Endothelial cell of umbilical vein (primary cell): ENCODE data around the gene ITPKA. TPM values are rescaled to one million over a fixed set of nuclear protein-coding genes. Genes with fewer than 3 reads are reported as not detected.

Experiments
- BruUV-seq: library from RNA; stranded (reverse); fragments of 400-500 nt; replicated peaks from 2 replicates; lab custom pipeline; 2021; lab: Mats Ljungman, UMichigan
- CTCF ChIA-PET: fragments of 300-600, 350-600 bp; sonication (Branson Sonifier 250); formaldehyde crosslinking; loops from one replicate; lab custom pipeline; 2021; ENCODE audit warnings: antibody characterized with exemption, inconsistent platforms; lab: Charles Lee
- POLR2A ChIA-PET: fragments of 300-600, 350-600 bp; sonication (Branson Sonifier 250); formaldehyde crosslinking; loops from one replicate; lab custom pipeline; 2021; ENCODE audit warnings: antibody characterized with exemption, inconsistent platforms; lab: Charles Lee
- DNase-seq: peaks from one replicate; pipeline ENCODE4 v3.0.0-alpha.2; 2011; ENCODE audit warnings: low read depth, low spot score
- FAIRE-seq: peaks from 2 replicates; lab custom pipeline; 2011; peaks lifted over from hg19 to GRCh38; lab: Jason Lieb, UNC
- H2AFZ ChIP-seq: 2 replicates; pipeline ENCODE4 v1.6.0; 2012; ENCODE audit warnings: low read depth, low read length, control low read depth, inconsistent platforms
- H3K27ac ChIP-seq: 2 replicates; pipeline ENCODE4 v1.5.1; 2011; ENCODE audit warnings: low read depth, mild to moderate bottlenecking, control low read depth, low read length, moderate library complexity; ENCODE audit not compliant: insufficient read depth
- H3K27me3 ChIP-seq, 2 experiments: 2 replicates each; pipeline versions ENCODE4 v1.6.0 to v1.6.1; 2011; ENCODE audit warnings: low read length in 2 of 2, mixed read lengths in 1 of 2; ENCODE audit not compliant: control insufficient read depth in 2 of 2, insufficient read depth in 2 of 2
- H3K36me3 ChIP-seq, 2 experiments: 2 replicates in 1 of 2; 3 replicates in 1 of 2; pipeline ENCODE4 v1.5.1; 2011; ENCODE audit warnings: low read length in 2 of 2, mild to moderate bottlenecking in 1 of 2, moderate library complexity in 1 of 2; ENCODE audit not compliant: control insufficient read depth in 2 of 2, insufficient read depth in 2 of 2; ENCODE audit errors: extremely low read depth in 1 of 2
- H3K4me1 ChIP-seq: 3 replicates; pipeline ENCODE4 v1.5.1; 2011; ENCODE audit warnings: mild to moderate bottlenecking, low read length; ENCODE audit not compliant: control insufficient read depth, insufficient read depth; ENCODE audit errors: extremely low read depth
- H3K4me2 ChIP-seq: 2 replicates; pipeline ENCODE4 v1.6.1; 2011; ENCODE audit warnings: low read length, control low read depth, mixed read lengths; ENCODE audit not compliant: insufficient read depth
- H3K4me3 ChIP-seq, 3 experiments: fragments of 200-600 bp in 1 of 3; sonication (generic), shearing (Covaris generic) in 1 of 3; replicated peaks in 1 of 3; 2 replicates each; pipeline ENCODE4 v1.5.1; 2011 to 2016; ENCODE audit warnings: control low read depth in 3 of 3, low read length in 3 of 3, mild to moderate bottlenecking in 2 of 3, inconsistent platforms in 1 of 3, low read depth in 1 of 3, moderate library complexity in 1 of 3; ENCODE audit not compliant: insufficient read depth in 1 of 3
- H3K79me2 ChIP-seq: 2 replicates; pipeline ENCODE4 v1.6.0; 2012; ENCODE audit warnings: low read length, inconsistent platforms; ENCODE audit not compliant: control insufficient read depth, insufficient read depth
- H3K9ac ChIP-seq: replicated peaks from 2 replicates; pipeline ENCODE3; 2011; ENCODE audit warnings: low read length, control low read depth; ENCODE audit not compliant: insufficient read depth; ENCODE audit errors: extremely low read depth
- H3K9me1 ChIP-seq: replicated peaks from 3 replicates; pipeline ENCODE4 v1.6.0; 2011; ENCODE audit warnings: mild to moderate bottlenecking, low read length; ENCODE audit not compliant: control insufficient read depth, insufficient read depth; ENCODE audit errors: extremely low read depth
- H3K9me3 ChIP-seq: replicated peaks from 2 replicates; pipeline ENCODE4 v1.5.1; 2012; ENCODE audit warnings: low read length, inconsistent platforms; ENCODE audit not compliant: control insufficient read depth, insufficient read depth
- H4K20me1 ChIP-seq: replicated peaks from 2 replicates; pipeline ENCODE3; 2011; ENCODE audit warnings: mild to moderate bottlenecking, low read length; ENCODE audit not compliant: control insufficient read depth, insufficient read depth; ENCODE audit errors: extremely low read depth
- EZH2 ChIP-seq: IDR thresholded peaks from 2 replicates; pipeline ENCODE4 v1.6.1; 2012; ENCODE audit warnings: borderline replicate concordance, low read depth, mild to moderate bottlenecking, moderate library complexity, low read length, inconsistent platforms; ENCODE audit not compliant: severe bottlenecking
- FOS ChIP-seq: IDR thresholded peaks from 2 replicates; pipeline ENCODE4 v1.6.1; 2011; ENCODE audit warnings: mild to moderate bottlenecking, low read length, moderate library complexity, borderline replicate concordance; ENCODE audit not compliant: insufficient read depth
- JUN ChIP-seq: IDR thresholded peaks from 2 replicates; pipeline ENCODE4 v1.6.1; 2011; ENCODE audit warnings: borderline replicate concordance, low read depth; ENCODE audit not compliant: insufficient read length, insufficient read depth
- POLR2A ChIP-seq: IDR thresholded peaks from 2 replicates; pipeline ENCODE4 v1.6.1; 2012; ENCODE audit warnings: low read depth, mild to moderate bottlenecking, control low read depth, low read length
- POLR2AphosphoS5 ChIP-seq: IDR thresholded peaks from 2 replicates; pipeline ENCODE4 v1.6.1; 2012; ENCODE audit warnings: low read depth, mild to moderate bottlenecking, control low read depth, low read length, moderate library complexity; ENCODE audit not compliant: insufficient read depth
- dilution Hi-C: fragments of 300-500 bp; cut with MboI; formaldehyde crosslinking; loops from one replicate; pipeline ENCODE4 v1.15.0; 2019; ENCODE audit warnings: low sequenced_read_pairs; ENCODE audit not compliant: extremely low pct_ligation_motif_present
- intact Hi-C: fragments of 100-400 bp; cut with micrococcal nuclease; formaldehyde crosslinking; loops from one replicate; pipeline ENCODE4 v1.10.0; 2022
- polyA plus RNA-seq, 4 experiments: library from polyadenylated mRNA; depleted of rRNA in 3 of 4; stranded (reverse) in 3 of 4; unstranded in 1 of 4; fragments of >200 nt; gene quantifications; 2 replicates each; pipeline versions ENCODE4 v1.2.1 to v1.2.3, GENCODE V29; 2011 to 2012; ENCODE audit warnings: missing spikeins in 1 of 4
- total RNA-seq: library from RNA; stranded (reverse); gene quantifications from 2 replicates; pipeline ENCODE4 v1.2.3, GENCODE V29; 2021
- TF ChIP-seq, protein P1 (sequence below): IDR thresholded peaks from 2 replicates; pipeline ENCODE4 v1.6.1; 2011; ENCODE audit not compliant: insufficient read depth, insufficient read length
- TF ChIP-seq, protein P2 (sequence below), 2 donors: IDR thresholded peaks; 1 replicate in 1 of 2; 2 replicates in 1 of 2; pipeline ENCODE4 v1.5.1; 2011; ENCODE audit warnings: low read length in 2 of 2, mild to moderate bottlenecking in 2 of 2, moderate library complexity in 2 of 2, control low read depth in 1 of 2, inconsistent platforms in 1 of 2, low read depth in 1 of 2; ENCODE audit not compliant: insufficient read depth in 1 of 2; ENCODE audit errors: extremely low read depth in 1 of 2

Gene ITPKA
- total and polyA plus RNA-seq, 2 donors (not counting 3 experiments of a cell fraction or from before 2014, with no cell fraction given) = 0.14 to 0.66 TPM

DNA sequence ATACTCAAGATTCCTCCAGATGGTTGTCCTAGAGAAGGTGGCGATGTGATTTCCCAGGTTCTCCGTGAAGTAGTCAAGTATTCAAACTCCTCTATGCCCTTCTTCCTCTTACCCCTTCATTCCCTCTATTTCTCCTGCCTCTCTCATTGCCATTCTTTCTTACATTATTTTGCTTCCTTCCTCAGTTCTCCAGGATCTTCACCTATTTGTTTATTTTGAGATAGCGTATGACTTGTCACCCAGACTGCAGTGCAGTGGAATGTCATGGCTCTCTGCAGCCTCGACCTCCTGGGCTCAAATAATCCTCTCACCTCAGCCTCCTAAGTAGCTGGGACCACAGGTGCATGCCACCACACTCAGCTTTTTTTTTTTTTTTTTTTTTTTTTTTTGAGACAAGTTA is 1.8 kb upstream of the ITPKA start:
- H3K4me2 ChIP-seq = no peak overlapping the region
- ChIA-PET CTCF (interaction anchor here (2.1 to 3.1 kb wide), 2 partner anchors 10 to 26 kb away, joined by 6 to 16 read pairs; no protein-coding TSS in a partner anchor), POLR2A (no interaction called here)
- FAIRE-seq (no peak), DNase-seq (no peak)
- H3K27ac ChIP-seq = no peak overlapping the region
- H3K79me2 ChIP-seq = no peaks in the 10 kb centered on the region
- no peak overlapping the region for H2AFZ ChIP-seq
- no peak overlapping the region for H3K4me3 ChIP-seq
- H3K9ac ChIP-seq = no peak overlapping the region
- H3K9me1 ChIP-seq = no peaks in the 10 kb centered on the region
- intact Hi-C loops = no loop called here
- H3K9me3 ChIP-seq = no peaks in the 10 kb centered on the region
- H3K27me3 ChIP-seq = peaks cover 18 to 30% of the 10 kb centered on the region in 2 experiments
- H3K4me1 ChIP-seq = peaks cover 38% of the 10 kb centered on the region
- no TSS peak for BruUV-seq
- TF ChIP-seq FOS (no peak), POLR2AphosphoS5 (no peak), JUN (no peak), POLR2A (no peak), EZH2 (no peak)
- TF ChIP-seq, protein P1, sequence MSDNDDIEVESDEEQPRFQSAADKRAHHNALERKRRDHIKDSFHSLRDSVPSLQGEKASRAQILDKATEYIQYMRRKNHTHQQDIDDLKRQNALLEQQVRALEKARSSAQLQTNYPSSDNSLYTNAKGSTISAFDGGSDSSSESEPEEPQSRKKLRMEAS = no peak
- TF ChIP-seq, protein P2, sequence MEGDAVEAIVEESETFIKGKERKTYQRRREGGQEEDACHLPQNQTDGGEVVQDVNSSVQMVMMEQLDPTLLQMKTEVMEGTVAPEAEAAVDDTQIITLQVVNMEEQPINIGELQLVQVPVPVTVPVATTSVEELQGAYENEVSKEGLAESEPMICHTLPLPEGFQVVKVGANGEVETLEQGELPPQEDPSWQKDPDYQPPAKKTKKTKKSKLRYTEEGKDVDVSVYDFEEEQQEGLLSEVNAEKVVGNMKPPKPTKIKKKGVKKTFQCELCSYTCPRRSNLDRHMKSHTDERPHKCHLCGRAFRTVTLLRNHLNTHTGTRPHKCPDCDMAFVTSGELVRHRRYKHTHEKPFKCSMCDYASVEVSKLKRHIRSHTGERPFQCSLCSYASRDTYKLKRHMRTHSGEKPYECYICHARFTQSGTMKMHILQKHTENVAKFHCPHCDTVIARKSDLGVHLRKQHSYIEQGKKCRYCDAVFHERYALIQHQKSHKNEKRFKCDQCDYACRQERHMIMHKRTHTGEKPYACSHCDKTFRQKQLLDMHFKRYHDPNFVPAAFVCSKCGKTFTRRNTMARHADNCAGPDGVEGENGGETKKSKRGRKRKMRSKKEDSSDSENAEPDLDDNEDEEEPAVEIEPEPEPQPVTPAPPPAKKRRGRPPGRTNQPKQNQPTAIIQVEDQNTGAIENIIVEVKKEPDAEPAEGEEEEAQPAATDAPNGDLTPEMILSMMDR (IDR thresholded peaks at IDR 0.05; ENCODE audit: extremely low read depth in 1 of 2, insufficient read depth in 1 of 2, low read depth in 1 of 2, low read length in 2 of 2) = no peak
- H3K36me3 ChIP-seq = no peaks in the 10 kb centered on the region
- H4K20me1 ChIP-seq = no peaks in the 10 kb centered on the region
- dilution Hi-C loops = no loop called here
